GM12878 (cell line): ENCODE results near the gene GFPT1. TPM values are rescaled to one million over a fixed set of nuclear protein-coding genes. Genes with fewer than 3 reads are reported as not detected.
A peak's percentile ranks its signal among the peaks of the same experiment; 100 is the strongest.

Experiments used
- ATAC-seq: fragments of 200-7000 bp; cut with Tn5 transposase; 3 replicates; pipeline ENCODE4 v1.9.1; 2020; ENCODE audit warnings: mild to moderate bottlenecking, moderate library complexity
- BruUV-seq: library from RNA; stranded (reverse); fragments of 400-500 nt; replicated peaks from 2 replicates; lab custom pipeline; 2021; lab: Mats Ljungman, UMichigan
- CTCF ChIA-PET: fragments of 300-600 bp; sonication (Branson Sonifier 250); formaldehyde crosslinking; extraction: SDS; loops from one replicate; lab custom pipeline; 2021; ENCODE audit warnings: inconsistent platforms; lab: Yijun Ruan, JAX
- POLR2A ChIA-PET: fragments of 350-600 bp; formaldehyde crosslinking; extraction: SDS; loops from one replicate; lab custom pipeline; 2021; ENCODE audit warnings: inconsistent platforms; lab: Charles Lee
- RAD21 ChIA-PET: fragments of 300-600 bp; sonication (Branson Sonifier 250); formaldehyde crosslinking; loops from one replicate; lab custom pipeline; 2023; ENCODE audit warnings: antibody characterized with exemption; ENCODE audit not compliant: unreplicated experiment; lab: Charles Lee
- SMC1A ChIA-PET: fragments of 300-600 bp; sonication (Branson Sonifier 250); formaldehyde crosslinking; loops from one replicate; lab custom pipeline; 2023; ENCODE audit not compliant: unreplicated experiment, uncharacterized antibody; lab: Charles Lee
- DNase-seq: peaks from one replicate; pipeline ENCODE4 v3.0.0-alpha.2; 2011; ENCODE audit warnings: low read depth, low spot score
- FAIRE-seq: peaks from 3 replicates; lab custom pipeline; 2011; peaks lifted over from hg19 to GRCh38; lab: Jason Lieb, UNC
- H2AFZ ChIP-seq: 2 replicates; pipeline ENCODE4 v1.6.0; 2011; ENCODE audit warnings: low read depth, low read length, control low read depth; ENCODE audit not compliant: control insufficient read depth
- H3K27ac ChIP-seq: 2 replicates; pipeline ENCODE4 v1.5.1; 2011; ENCODE audit warnings: control low read depth; ENCODE audit not compliant: control insufficient read depth, insufficient read depth
- H3K27me3 ChIP-seq, 2 experiments: replicated peaks in 1 of 2; 2 replicates each; pipeline versions ENCODE4 v1.6.0 to v1.6.1; 2011; ENCODE audit warnings: low read length in 1 of 2; ENCODE audit not compliant: control insufficient read depth in 2 of 2, insufficient read depth in 2 of 2
- H3K36me3 ChIP-seq, 2 experiments: 2 replicates each; pipeline ENCODE4 v1.5.1; 2011; ENCODE audit warnings: low read length in 1 of 2; ENCODE audit not compliant: control insufficient read depth in 2 of 2, insufficient read depth in 2 of 2
- H3K4me1 ChIP-seq: 2 replicates; pipeline ENCODE4 v1.6.1; 2011; ENCODE audit warnings: mild to moderate bottlenecking, low read length, moderate library complexity, mixed read lengths; ENCODE audit not compliant: control insufficient read depth, insufficient read depth
- H3K4me2 ChIP-seq: 2 replicates; pipeline ENCODE4 v1.6.0; 2011; ENCODE audit warnings: control low read depth; ENCODE audit not compliant: control insufficient read depth, insufficient read depth
- H3K4me3 ChIP-seq: fragments of 200-600 bp; sonication (generic); 2 replicates; pipeline ENCODE4 v1.5.1; 2016
- H3K79me2 ChIP-seq: 2 replicates; pipeline ENCODE4 v1.6.0; 2011; ENCODE audit warnings: low read length; ENCODE audit not compliant: control insufficient read depth, insufficient read depth
- H3K9ac ChIP-seq: 2 replicates; pipeline ENCODE4 v1.8.0; 2011; ENCODE audit warnings: low read length, control low read depth, mixed read lengths; ENCODE audit not compliant: control insufficient read depth, insufficient read depth
- H3K9me3 ChIP-seq: replicated peaks from 3 replicates; pipeline ENCODE4 v1.5.1; 2011; ENCODE audit warnings: mild to moderate bottlenecking, low read length; ENCODE audit not compliant: control insufficient read depth, insufficient read depth
- H4K20me1 ChIP-seq: 2 replicates; pipeline ENCODE4 v1.6.0; 2011; ENCODE audit not compliant: control insufficient read depth, insufficient read depth
- ASH2L ChIP-seq: fragments of 300-600, 200-600 bp; sonication (generic); IDR thresholded peaks from 2 replicates; pipeline ENCODE4 v1.6.1; 2017; ENCODE audit warnings: low read depth, mild to moderate bottlenecking, borderline replicate concordance
- ATF3 ChIP-seq: IDR thresholded peaks from 2 replicates; pipeline ENCODE4 v1.6.1; 2011; ENCODE audit warnings: low read depth, mild to moderate bottlenecking, low read length, moderate library complexity, borderline replicate concordance; ENCODE audit errors: extremely low read depth
- BACH1 ChIP-seq: fragments of 450-650 bp; IDR thresholded peaks from 2 replicates; pipeline ENCODE4 v1.6.1; 2017; ENCODE audit warnings: mild to moderate bottlenecking, borderline replicate concordance
- CBX3 ChIP-seq: fragments of 200-600 bp; sonication (generic); IDR thresholded peaks from 2 replicates; pipeline ENCODE4 v1.6.1; 2016; ENCODE audit warnings: low read depth, borderline replicate concordance
- CEBPB ChIP-seq, 2 experiments: fragments of 150-350 bp in 1 of 2; IDR thresholded peaks; 2 replicates each; pipeline ENCODE4 v1.6.1; 2012 to 2014; ENCODE audit warnings: low read depth in 2 of 2, low read length in 2 of 2, borderline replicate concordance in 1 of 2, inconsistent platforms in 1 of 2
- CHD1 ChIP-seq: IDR thresholded peaks from 2 replicates; pipeline ENCODE4 v1.6.1; 2012; ENCODE audit warnings: low read depth, low read length, improper control_type of control experiment
- EGR1 ChIP-seq, 2 experiments: IDR thresholded peaks; 1 replicate in 1 of 2; 2 replicates in 1 of 2; pipeline ENCODE4 v1.6.1; 2011 to 2012; ENCODE audit warnings: low read depth in 2 of 2, low read length in 2 of 2, borderline replicate concordance in 1 of 2, mild to moderate bottlenecking in 1 of 2, moderate library complexity in 1 of 2
- FOS ChIP-seq: IDR thresholded peaks from 3 replicates; pipeline ENCODE4 v1.6.1; 2011; ENCODE audit warnings: borderline replicate concordance; ENCODE audit not compliant: insufficient read length; ENCODE audit errors: extremely low read depth
- FOXK2 ChIP-seq: fragments of 450-650 bp; IDR thresholded peaks from 2 replicates; pipeline ENCODE4 v1.6.1; 2017; ENCODE audit warnings: mild to moderate bottlenecking, moderate library complexity
- KAT2A ChIP-seq: conservative IDR thresholded peaks from 2 replicates; pipeline ENCODE4 v1.6.1; 2011; ENCODE audit warnings: low read depth, low read length; ENCODE audit not compliant: control insufficient read depth
- MEF2B ChIP-seq: fragments of 450-650 bp; IDR thresholded peaks from 2 replicates; pipeline ENCODE4 v1.6.1; 2018; ENCODE audit warnings: mild to moderate bottlenecking, moderate library complexity; ENCODE audit not compliant: partially characterized antibody, poor library complexity, severe bottlenecking
- PBX3 ChIP-seq: IDR thresholded peaks from 2 replicates; pipeline ENCODE4 v1.6.1; 2011; ENCODE audit warnings: mild to moderate bottlenecking, low read depth, low read length, moderate library complexity; ENCODE audit not compliant: insufficient replicate concordance
- POLR2A ChIP-seq: IDR thresholded peaks from 2 replicates; pipeline ENCODE4 v1.6.1; 2011; ENCODE audit warnings: low read depth, mild to moderate bottlenecking, low read length
- RAD21 ChIP-seq: IDR thresholded peaks from 2 replicates; pipeline ENCODE4 v1.6.1; 2011; ENCODE audit warnings: mild to moderate bottlenecking, low read depth, low read length, moderate library complexity; ENCODE audit not compliant: insufficient read depth
- RB1 ChIP-seq: fragments of 450-650 bp; formaldehyde crosslinking; IDR thresholded peaks from 2 replicates; pipeline ENCODE4 v1.6.1; 2017; ENCODE audit warnings: mild to moderate bottlenecking, borderline replicate concordance
- SMC3 ChIP-seq: IDR thresholded peaks from 2 replicates; pipeline ENCODE4 v1.6.1; 2011; ENCODE audit warnings: low read length, improper control_type of control experiment, borderline replicate concordance
- USF1 ChIP-seq: IDR thresholded peaks from 2 replicates; pipeline ENCODE4 v1.6.1; 2011; ENCODE audit warnings: borderline replicate concordance, low read depth, mild to moderate bottlenecking, moderate library complexity, mixed read lengths, low read length; ENCODE audit not compliant: insufficient read depth; ENCODE audit errors: extremely low read length
- YBX1 ChIP-seq: fragments of 450-650 bp; IDR thresholded peaks from 2 replicates; pipeline ENCODE4 v1.6.1; 2016; ENCODE audit warnings: antibody characterized with exemption
- ZNF217 ChIP-seq: fragments of 450-650 bp; IDR thresholded peaks from 2 replicates; pipeline ENCODE4 v1.6.1; 2017; ENCODE audit warnings: antibody characterized with exemption, mild to moderate bottlenecking
- ZSCAN29 ChIP-seq: fragments of 450-650 bp; IDR thresholded peaks from 2 replicates; pipeline ENCODE4 v1.6.1; 2017; ENCODE audit warnings: mild to moderate bottlenecking, moderate library complexity
- ZZZ3 ChIP-seq: IDR thresholded peaks from 2 replicates; pipeline ENCODE4 v1.6.1; 2011; ENCODE audit warnings: low read depth; ENCODE audit not compliant: control insufficient read depth, insufficient read length
- WGBS: methylation state at CpG from one replicate; pipeline ENCODE4 v1.1.6; 2016; ENCODE audit warnings: low lambda C conversion rate; ENCODE audit not compliant: insufficient replicate concordance, insufficient coverage; ENCODE audit errors: missing lambda C conversion rate; 5-methylcytosine and 5-hydroxymethylcytosine counted together
- in situ Hi-C: fragments of 300-500 bp; cut with MboI; formaldehyde crosslinking; loops from 9 replicates; pipeline ENCODE4 v1.14.3; 2018; ENCODE audit warnings: mixed read lengths
- intact Hi-C: fragments of 100-400 bp; cut with micrococcal nuclease; formaldehyde crosslinking; loops from one replicate; pipeline ENCODE4 v1.14.2; 2022; ENCODE audit not compliant: unreplicated experiment
- polyA plus RNA-seq, 11 experiments: library from polyadenylated mRNA; depleted of rRNA in 4 of 11; unstranded in 6 of 11; stranded (reverse) in 5 of 11; fragments of >200 nt; fragmentation: Nextera tagmentation in 4 of 11; fragmentation: Illumina TruSeq in 1 of 11; extraction: Ambion mirVana in 4 of 11; extraction: Trizol in 1 of 11; gene quantifications; 1 replicate in 1 of 11; 2 replicates in 10 of 11; pipeline versions ENCODE4 v1.2.1 to v1.2.3, GENCODE V29; 2011 to 2016; ENCODE audit warnings: inconsistent platforms in 2 of 11, missing spikeins in 2 of 11, low read depth in 1 of 11
- total RNA-seq, 4 experiments: library from RNA; depleted of rRNA in 3 of 4; stranded (reverse); fragments of >200 nt in 3 of 4; fragmentation: Illumina TruSeq in 1 of 4; extraction: Trizol in 1 of 4; gene quantifications; 2 replicates each; pipeline versions ENCODE4 v1.2.1 to v1.2.3, GENCODE V29; 2013 to 2021

Gene GFPT1
- total and polyA plus RNA-seq, 10 of the 15 experiments (the other 5 are each of a cell fraction or from before 2014, with no cell fraction given), result 10.1 to 95.2 (median 24.5) TPM

- ChIA-PET POLR2A (interaction anchor here (0.6 kb wide), 1 partner anchor 749 kb away, joined by 3 read pairs; no protein-coding TSS in a partner anchor), RAD21 (interaction anchor here (1.1 kb wide), 1 partner anchor 280 kb away, joined by 4 read pairs; no protein-coding TSS in a partner anchor), CTCF (interaction anchor here (0.5 to 1.7 kb wide), 7 partner anchors 12 to 1108 kb away, joined by 3 to 7 read pairs (median 4); no protein-coding TSS in a partner anchor), SMC1A (interaction anchor here (1.4 kb wide), 1 partner anchor 280 kb away, joined by 4 read pairs; no protein-coding TSS in a partner anchor)
- Histone ChIP-seq H3K27me3 (peaks cover 4 to 18% of the 10 kb centered on the region in 2 experiments), H2AFZ (peak overlapping the region; percentile 24), H3K4me2 (peak overlapping the region; percentile 98), H3K4me3 (peak overlapping the region; percentile 45; the same call in 1 of the 2 replicates), H3K4me1 (0 out of 2 replicates have a peak, but pooled peaks cover 5% of the 10 kb centered on the region), H3K9me3 (no peaks in the 10 kb centered on the region; the same call in 2 of the 3 replicates), H3K79me2 (no peaks in the 10 kb centered on the region), H3K9ac (no peak overlapping the region; the same call in 1 of the 2 replicates), H3K36me3 (no peaks in the 10 kb centered on the region), H3K27ac (no peak overlapping the region), H4K20me1 (no peaks in the 10 kb centered on the region)
- intact Hi-C loops (loop anchor here (1.0 to 5.0 kb wide), 4 partner anchors 281 to 840 kb away; partner anchors contain the start of genes ANTXR1, APLF and FBXO48), in situ Hi-C loops (no loop called here)
- FAIRE-seq, result peak; percentile 88
- peak; percentile 97 for ATAC-seq
- WGBS, result under 1% methylated on average over 54 of the region's 61 CpGs
- no peak for DNase-seq
- no TSS peak for BruUV-seq
- TF ChIP-seq FOS (no peak), KAT2A (no peak), ZNF217 (no peak), YBX1 (no peak), RB1 (0 out of 2 replicates have a peak, but pooled peaks have one; percentile 57), ATF3 (no peak), MEF2B (peak; percentile 39), ASH2L (no peak), ZZZ3 (no peak), CBX3 (no peak), FOXK2 (no peak), EGR1 (IDR thresholded peaks at IDR 0.05; ENCODE audit: borderline replicate concordance in 1 of 2, low read depth in 2 of 2, low read length in 2 of 2) (no peak), RAD21 (peak; percentile 85), POLR2A (peak; percentile 51), SMC3 (peak; percentile 69), CEBPB (IDR thresholded peaks at IDR 0.05; ENCODE audit: borderline replicate concordance in 1 of 2, low read depth in 2 of 2, low read length in 2 of 2) (no peak), ZSCAN29 (no peak), USF1 (no peak), BACH1 (0 out of 2 replicates have a peak, but pooled peaks have one; percentile 21), CHD1 (no peak), PBX3 (no peak)
Measured at GRCh38 chr2:69306822-69307578, 80.0 kb downstream of the GFPT1 start.
